HG02885 (cell line): ENCODE results near the gene KLHL10.
"Not testable (repeated sequence)": the region's sequence is repeated elsewhere in the genome, so short reads cannot be mapped to it uniquely, and the experiment has no call there.

Experiments used
- ATAC-seq: cut with Tn5 transposase; IDR thresholded peaks from one replicate; pipeline ENCODE4 v1.9.1; 2021; ENCODE audit warnings: mild to moderate bottlenecking; ENCODE audit not compliant: unreplicated experiment, poor library complexity

The KLHL10 gene

DNA sequence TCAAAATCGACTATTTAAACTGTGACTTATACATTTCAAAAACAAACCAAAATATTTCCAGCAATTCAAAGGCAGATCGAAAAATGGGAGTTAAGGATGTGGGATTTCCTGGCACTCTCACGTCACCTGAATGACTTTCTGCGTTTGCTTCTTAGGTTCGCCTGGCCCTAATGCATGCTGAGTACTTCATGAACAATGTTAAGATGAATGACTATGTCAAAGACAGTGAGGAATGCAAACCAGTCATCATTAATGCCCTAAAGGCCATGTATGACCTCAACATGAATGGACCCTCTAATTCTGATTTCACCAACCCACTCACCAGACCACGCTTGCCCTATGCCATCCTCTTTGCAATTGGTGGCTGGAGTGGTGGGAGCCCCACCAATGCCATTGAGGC lies 7.3 kb downstream of the KLHL10 start:
- ATAC-seq = no peak

DNA sequence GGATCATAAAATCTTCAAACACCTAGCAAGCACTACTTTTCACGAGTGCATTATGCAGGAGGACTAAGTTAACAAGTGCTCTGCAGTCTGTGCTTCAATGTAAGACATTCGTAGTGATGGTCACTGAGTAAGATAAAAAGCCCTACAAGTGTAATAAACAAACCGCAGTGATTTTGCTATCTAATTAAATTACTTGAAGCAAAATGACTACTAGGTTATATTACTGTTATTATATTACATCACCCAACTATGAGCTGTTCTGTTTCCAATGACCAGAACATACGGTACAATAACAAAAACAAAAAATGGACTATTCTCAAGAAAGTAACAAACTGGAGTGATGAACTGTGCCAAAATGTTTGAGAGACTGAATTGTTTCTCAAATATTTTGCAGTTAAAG lies 11.2 kb downstream of the KLHL10 start:
- ATAC-seq = no peak

GRCh38 chr17:41849251-41849990 lies 11.8 kb downstream of the KLHL10 start:
- no peak for ATAC-seq

GRCh38 chr17:41851382-41851781 lies 13.8 kb downstream of the KLHL10 start:
- not testable (repeated sequence) for ATAC-seq

GRCh38 chr17:41860254-41860931 lies 22.8 kb downstream of the KLHL10 start:
- no peak for ATAC-seq

DNA sequence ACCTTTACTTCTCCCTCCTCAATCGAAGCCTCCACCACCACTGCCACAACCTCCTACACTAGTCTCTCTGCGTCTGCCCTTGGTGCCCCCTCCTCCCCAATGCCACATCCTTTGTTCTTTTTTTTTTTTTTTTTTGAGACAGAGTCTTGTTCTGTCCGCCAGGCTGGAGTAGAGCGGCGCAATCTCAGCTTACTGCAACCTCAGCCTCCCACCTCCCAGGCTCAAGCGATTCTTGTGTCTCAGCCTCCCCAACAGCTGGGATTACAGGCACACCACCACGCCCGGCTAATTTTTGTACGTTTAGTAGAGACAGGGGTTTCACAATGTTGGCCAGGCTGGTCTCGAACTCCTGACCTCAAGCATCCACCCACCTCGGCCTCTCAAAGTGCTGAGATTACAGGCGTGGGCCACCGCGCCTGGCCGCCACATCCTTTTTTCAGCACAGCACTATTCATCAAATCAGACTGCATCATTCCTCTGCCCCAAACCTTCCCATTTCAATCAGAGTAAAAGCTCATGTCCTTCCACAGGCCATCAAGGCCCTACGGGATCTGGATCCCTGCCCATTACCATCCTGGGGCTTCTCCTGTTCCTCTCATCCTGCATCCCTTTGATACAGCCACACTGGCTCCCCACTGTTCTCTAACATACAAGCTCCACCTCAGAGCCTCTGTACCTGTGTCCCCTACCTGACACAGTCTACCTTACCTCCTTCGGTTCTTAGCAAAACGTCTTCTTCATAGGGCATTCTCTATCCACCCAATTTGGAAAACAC lies 25.6 kb downstream of the KLHL10 start:
- ATAC-seq = no peak

DNA sequence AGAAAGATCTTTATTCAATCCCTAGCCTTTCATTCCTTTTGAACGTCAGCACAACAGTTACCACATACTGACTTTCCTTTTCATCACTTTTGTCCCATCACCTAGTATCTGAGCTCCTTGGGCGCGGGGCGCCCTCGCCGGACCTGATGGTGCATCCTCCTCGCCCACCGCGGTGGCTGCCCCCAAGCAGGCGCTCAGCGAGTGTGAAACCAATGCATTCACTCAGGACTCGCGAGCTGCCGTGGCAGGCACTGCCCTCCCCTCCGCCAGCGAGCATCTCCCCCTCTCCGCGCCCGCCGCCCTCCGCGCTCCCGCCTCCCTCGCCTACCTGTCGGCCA lies 26.8 kb downstream of the KLHL10 start:
- ATAC-seq = peak; percentile 22

- ATAC-seq = peak; percentile 90
Observed at GRCh38 chr17:41864836-41865595, 27.4 kb downstream of the KLHL10 start, which contains the start of gene KLHL11. TSS of gene KLHL11 (minus strand) at chr17:41865423. CDS start at chr17:41865370, 53 bp downstream.

DNA sequence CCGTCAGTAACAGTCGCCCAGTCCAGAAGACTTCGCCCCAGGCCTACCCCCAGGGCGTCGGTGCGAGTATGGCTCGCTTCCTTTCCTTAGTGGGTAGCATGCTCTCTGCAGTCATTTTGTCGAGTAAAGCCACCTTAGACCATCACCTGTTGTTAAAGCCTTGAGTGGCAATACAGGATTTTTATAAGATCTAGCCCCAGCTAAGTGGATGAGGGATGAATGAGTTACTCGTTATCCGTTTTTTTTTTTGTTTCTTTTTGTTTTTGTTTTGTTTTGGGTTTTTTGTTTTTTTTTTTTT lies 27.9 kb downstream of the KLHL10 start:
- ATAC-seq = no peak

GRCh38 chr17:41868568-41868967 lies 30.9 kb downstream of the KLHL10 start:
- ATAC-seq = no peak

DNA sequence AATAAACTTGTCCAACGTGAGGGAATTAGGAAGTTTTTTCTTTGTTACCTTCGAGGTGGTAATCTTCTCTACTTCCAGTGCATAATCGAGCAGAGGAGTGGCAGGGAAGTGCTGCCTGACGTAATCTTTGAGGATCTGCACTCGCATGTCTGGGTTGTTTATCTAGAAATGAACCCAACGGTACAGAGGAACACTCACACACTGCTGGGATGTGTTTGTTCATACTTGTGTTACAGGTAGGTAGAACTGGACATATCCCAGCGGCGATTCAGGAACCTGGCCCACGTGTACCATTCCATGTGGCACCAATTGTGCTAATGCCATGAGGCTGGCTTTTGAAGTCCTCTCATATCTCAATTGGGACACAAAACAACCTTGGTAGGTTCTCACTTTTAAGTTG lies 31.8 kb downstream of the KLHL10 start:
- ATAC-seq = no peak

DNA sequence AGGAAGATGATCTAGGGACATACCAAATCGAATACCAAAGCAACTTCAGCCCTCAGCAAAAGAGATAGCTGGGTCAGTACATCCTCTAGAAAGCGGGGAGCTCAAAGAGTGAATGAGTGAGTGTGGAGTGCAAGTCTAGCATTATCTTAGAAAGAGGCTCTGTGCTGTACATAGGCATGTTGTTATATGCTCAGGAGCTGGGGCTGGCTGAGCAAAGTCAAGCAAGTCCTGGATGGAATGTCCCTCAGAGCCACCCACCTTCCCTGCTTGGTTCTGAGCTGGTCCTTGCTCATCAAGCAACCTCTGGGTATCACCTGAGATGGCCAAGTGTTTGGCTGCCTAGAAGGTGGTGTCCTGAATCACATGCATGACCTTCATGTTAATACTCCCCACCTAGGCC lies 32.5 kb downstream of the KLHL10 start:
- no peak for ATAC-seq

DNA sequence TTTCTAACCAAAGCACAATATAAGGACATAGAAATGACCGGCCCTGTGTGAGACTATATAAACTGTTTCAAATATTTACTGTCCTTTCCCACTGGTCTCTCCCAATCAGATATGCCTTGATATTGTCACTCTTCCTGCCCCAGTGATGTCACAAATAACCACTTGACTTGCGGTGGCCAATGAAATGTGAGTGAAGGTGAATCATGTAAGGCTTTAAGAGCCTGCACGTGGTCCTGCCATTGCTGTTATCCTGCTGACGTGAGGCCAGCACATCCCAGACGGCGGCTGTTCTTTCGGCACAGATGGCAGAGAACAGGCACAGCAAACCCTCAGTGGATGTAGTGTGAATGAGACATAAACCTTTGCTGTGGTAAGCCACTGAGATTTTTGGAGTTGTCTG lies 33.0 kb downstream of the KLHL10 start:
- ATAC-seq = no peak

- ATAC-seq = no peak
Observed at GRCh38 chr17:41871789-41872188, 34.2 kb downstream of the KLHL10 start.

- ATAC-seq = no peak
Observed at GRCh38 chr17:41873559-41874292, 36.1 kb downstream of the KLHL10 start.

- ATAC-seq = not testable (repeated sequence)
Observed at GRCh38 chr17:41874293-41874670, 36.7 kb downstream of the KLHL10 start.

- no peak for ATAC-seq
Observed at GRCh38 chr17:41880130-41880529, 42.5 kb downstream of the KLHL10 start.

- no peak for ATAC-seq
Observed at GRCh38 chr17:41882756-41883155, 45.1 kb downstream of the KLHL10 start.

DNA sequence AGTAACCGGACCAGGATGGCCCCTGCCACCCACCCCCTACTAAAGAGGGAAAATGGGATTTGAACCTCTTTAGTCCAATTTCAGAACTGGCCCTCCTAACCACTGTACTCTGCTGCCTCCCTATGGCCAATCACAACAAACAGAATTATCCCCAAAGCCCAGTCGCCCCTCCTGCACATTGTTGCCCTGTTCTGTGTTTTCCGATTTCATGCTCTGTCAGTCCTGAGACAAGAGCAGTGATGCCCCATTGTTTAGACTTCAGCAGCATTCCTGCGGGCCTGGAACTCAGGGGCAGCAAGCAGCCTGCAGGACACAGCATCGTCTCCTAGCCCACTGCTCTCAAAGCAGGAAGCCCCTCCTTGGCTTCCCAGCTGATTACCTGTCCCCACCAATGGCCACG lies 48.1 kb downstream of the KLHL10 start:
- no peak for ATAC-seq

DNA sequence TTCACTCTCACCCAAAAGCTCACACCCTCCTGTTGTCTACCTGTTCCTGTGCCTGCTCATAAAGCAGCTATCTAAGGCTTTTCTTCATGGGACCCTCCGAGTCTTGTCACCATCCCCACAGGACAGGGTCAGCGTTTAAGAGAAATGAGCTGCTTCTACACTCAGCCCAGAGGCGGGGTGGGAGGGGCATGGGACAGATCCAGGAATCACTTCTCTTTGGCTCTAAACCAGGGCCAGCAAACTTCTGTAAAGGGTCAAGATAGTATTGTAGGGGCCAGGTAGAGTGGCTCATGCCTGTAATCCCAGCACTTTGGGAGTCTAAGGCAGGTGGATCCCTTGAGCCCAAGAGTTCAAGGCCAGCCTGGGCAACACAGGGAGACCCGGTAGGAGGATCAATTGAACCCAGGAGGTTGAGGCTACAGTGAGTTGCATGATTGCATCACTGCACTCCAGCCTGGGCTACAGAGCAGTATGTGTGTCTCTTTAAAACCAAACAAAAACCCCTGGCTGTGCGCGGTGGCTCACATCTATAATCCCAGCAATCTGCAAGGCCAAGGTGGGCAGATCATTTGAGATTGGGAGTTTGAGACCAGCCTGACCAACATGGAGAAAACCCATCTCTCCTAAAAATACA lies 50.8 kb downstream of the KLHL10 start:
- no peak for ATAC-seq
